ENCODE results near the gene KLHL5. TPM values are rescaled to one million over a fixed set of nuclear protein-coding genes. Genes with fewer than 3 reads are reported as not detected.
A peak's percentile ranks its signal among the peaks of the same experiment; 100 is the strongest.

KLHL5 gene
- total and polyA plus RNA-seq, 9 of the 15 experiments (the other 6 are each of a cell fraction or from before 2014, with no cell fraction given), result 8.0 to 30.8 (median 22.1) TPM

DNA sequence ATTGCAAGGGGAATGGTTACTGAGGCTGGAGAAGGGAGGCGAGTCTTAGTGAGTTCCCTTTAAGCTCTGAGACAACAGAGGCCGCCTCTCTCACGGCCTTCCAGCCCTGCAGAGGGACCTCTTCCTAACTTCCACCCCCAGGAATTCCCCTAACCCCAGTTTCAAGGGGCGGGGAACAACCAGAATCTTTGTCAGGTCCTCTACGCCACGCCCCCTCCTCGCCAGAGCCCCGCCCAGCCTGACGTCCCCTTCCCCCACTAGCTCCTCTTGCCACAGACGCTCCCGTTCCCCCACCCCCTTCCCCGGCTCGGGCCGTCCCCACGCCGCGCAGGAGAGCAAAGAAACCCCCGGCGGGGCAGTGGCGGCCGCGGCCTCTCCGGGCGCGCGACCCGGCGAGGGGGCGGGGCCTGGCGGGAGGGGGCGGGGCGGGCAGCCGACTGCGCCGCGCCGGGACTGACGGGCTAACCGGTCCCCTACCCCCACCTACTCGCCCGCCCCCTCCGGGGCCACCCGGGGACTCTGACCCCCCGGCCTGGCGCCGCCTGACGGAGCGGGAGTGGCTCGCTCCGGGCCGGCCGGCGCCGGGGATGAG is 17.6 kb upstream of the KLHL5 start (continued):
- TF ChIP-seq NFYB (IDR thresholded peaks at IDR 0.05; ENCODE audit: extremely low read depth, insufficient read length), result no peak
- no peak for TF ChIP-seq HDAC3 (IDR thresholded peaks at IDR 0.05; ENCODE audit: borderline replicate concordance, partially characterized antibody)
- TF ChIP-seq ZNF165 (CRISPR knock-in tag; IDR thresholded peaks at IDR 0.05; ENCODE audit: borderline replicate concordance), result no peak
- no peak for TF ChIP-seq SRSF3 (IDR thresholded peaks at IDR 0.05; ENCODE audit: insufficient read depth, low read length)
- TF ChIP-seq, protein P1, sequence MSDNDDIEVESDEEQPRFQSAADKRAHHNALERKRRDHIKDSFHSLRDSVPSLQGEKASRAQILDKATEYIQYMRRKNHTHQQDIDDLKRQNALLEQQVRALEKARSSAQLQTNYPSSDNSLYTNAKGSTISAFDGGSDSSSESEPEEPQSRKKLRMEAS (CRISPR knock-in tag; IDR thresholded peaks at IDR 0.05), result no peak
- TF ChIP-seq NRF1 (conservative IDR thresholded peaks at IDR 0.05 in 1 of 2, IDR thresholded peaks at IDR 0.05 in 1 of 2), result no peak
- TF ChIP-seq ZNF830 (CRISPR knock-in tag; IDR thresholded peaks at IDR 0.05), result no peak
- no peak for TF ChIP-seq ZNF785 (CRISPR knock-in tag; IDR thresholded peaks at IDR 0.05)
- no peak; the same call in 1 of the 2 replicates for TF ChIP-seq RNF2 (IDR thresholded peaks at IDR 0.05)
- 0 out of 2 replicates have a peak, but pooled peaks have one; percentile 8 for TF ChIP-seq ATF7 (IDR thresholded peaks at IDR 0.05)
- TF ChIP-seq EP300 (IDR thresholded peaks at IDR 0.05; ENCODE audit: low read length), result 0 out of 2 replicates have a peak, but pooled peaks have one; percentile 24
- TF ChIP-seq GATAD2B (IDR thresholded peaks at IDR 0.05; ENCODE audit: borderline replicate concordance), result no peak
- TF ChIP-seq ZNF76 (CRISPR knock-in tag; IDR thresholded peaks at IDR 0.05; ENCODE audit: borderline replicate concordance), result no peak
- TF ChIP-seq ZNF696 (CRISPR knock-in tag; conservative IDR thresholded peaks at IDR 0.05), result no peak
- no peak for TF ChIP-seq RB1 (IDR thresholded peaks at IDR 0.05; ENCODE audit: low read depth)
- no peak for TF ChIP-seq RHOXF2B (CRISPR knock-in tag; conservative IDR thresholded peaks at IDR 0.05)
- no peak for TF ChIP-seq ZSCAN32 (CRISPR knock-in tag; IDR thresholded peaks at IDR 0.05)
- no peak for TF ChIP-seq FOXJ3 (CRISPR knock-in tag; IDR thresholded peaks at IDR 0.05)
- TF ChIP-seq, protein P2, sequence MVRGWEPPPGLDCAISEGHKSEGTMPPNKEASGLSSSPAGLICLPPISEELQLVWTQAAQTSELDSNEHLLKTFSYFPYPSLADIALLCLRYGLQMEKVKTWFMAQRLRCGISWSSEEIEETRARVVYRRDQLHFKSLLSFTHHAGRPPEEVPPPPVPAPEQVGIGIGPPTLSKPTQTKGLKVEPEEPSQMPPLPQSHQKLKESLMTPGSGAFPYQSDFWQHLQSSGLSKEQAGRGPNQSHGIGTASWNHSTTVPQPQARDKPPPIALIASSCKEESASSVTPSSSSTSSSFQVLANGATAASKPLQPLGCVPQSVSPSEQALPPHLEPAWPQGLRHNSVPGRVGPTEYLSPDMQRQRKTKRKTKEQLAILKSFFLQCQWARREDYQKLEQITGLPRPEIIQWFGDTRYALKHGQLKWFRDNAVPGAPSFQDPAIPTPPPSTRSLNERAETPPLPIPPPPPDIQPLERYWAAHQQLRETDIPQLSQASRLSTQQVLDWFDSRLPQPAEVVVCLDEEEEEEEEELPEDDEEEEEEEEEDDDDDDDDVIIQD (CRISPR knock-in tag; IDR thresholded peaks at IDR 0.05), result no peak
- no peak for TF ChIP-seq NFIX (CRISPR knock-in tag; IDR thresholded peaks at IDR 0.05; ENCODE audit: low read depth)
- no peak for TF ChIP-seq PHB2 (IDR thresholded peaks at IDR 0.05; ENCODE audit: low read depth)
- TF ChIP-seq, protein P3, sequence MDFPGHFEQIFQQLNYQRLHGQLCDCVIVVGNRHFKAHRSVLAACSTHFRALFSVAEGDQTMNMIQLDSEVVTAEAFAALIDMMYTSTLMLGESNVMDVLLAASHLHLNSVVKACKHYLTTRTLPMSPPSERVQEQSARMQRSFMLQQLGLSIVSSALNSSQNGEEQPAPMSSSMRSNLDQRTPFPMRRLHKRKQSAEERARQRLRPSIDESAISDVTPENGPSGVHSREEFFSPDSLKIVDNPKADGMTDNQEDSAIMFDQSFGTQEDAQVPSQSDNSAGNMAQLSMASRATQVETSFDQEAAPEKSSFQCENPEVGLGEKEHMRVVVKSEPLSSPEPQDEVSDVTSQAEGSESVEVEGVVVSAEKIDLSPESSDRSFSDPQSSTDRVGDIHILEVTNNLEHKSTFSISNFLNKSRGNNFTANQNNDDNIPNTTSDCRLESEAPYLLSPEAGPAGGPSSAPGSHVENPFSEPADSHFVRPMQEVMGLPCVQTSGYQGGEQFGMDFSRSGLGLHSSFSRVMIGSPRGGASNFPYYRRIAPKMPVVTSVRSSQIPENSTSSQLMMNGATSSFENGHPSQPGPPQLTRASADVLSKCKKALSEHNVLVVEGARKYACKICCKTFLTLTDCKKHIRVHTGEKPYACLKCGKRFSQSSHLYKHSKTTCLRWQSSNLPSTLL (IDR thresholded peaks at IDR 0.05), result no peak
- no peak for TF ChIP-seq ZNF124 (CRISPR knock-in tag; IDR thresholded peaks at IDR 0.05)
- no peak for TF ChIP-seq MIER1 (IDR thresholded peaks at IDR 0.05; ENCODE audit: low read depth)
- TF ChIP-seq ILK (tag; IDR thresholded peaks at IDR 0.05; ENCODE audit: borderline replicate concordance, low read depth), result no peak
- no peak for TF ChIP-seq ZNF121 (CRISPR knock-in tag; conservative IDR thresholded peaks at IDR 0.05)
- no peak for TF ChIP-seq ZNF24 (IDR thresholded peaks at IDR 0.05)
- no peak for TF ChIP-seq MCM2 (IDR thresholded peaks at IDR 0.05; ENCODE audit: low read depth)
- TF ChIP-seq SMARCE1 (IDR thresholded peaks at IDR 0.05), result 0 out of 2 replicates have a peak, but pooled peaks have one; percentile 34
- no peak for TF ChIP-seq PTRF (tag; IDR thresholded peaks at IDR 0.05)
